ENCODE measurements around the gene REG4.
"Not testable (repeated sequence)": the region's sequence is repeated elsewhere in the genome, so short reads cannot be mapped to it uniquely, and the experiment has no call there.

Gene REG4

GRCh38 chr1:119797606-119798005 lies 13.7 kb downstream of the REG4 start:
- no peaks in the 10 kb centered on the region for H3K36me3 Mint-ChIP-seq (ENCODE audit: low read depth)
- H3K27ac Mint-ChIP-seq = no peak overlapping the region
- H3K4me3 Mint-ChIP-seq = no peak overlapping the region
- no peaks in the 10 kb centered on the region for H3K9me3 Mint-ChIP-seq
- no peaks in the 10 kb centered on the region for H3K27me3 Mint-ChIP-seq
- H3K4me1 Mint-ChIP-seq (ENCODE audit: low read depth) = peaks cover 5% of the 10 kb centered on the region
- intact Hi-C loops (cut with micrococcal nuclease) = no loop called here

- Mint-ChIP-seq H3K4me1 (ENCODE audit: low read depth) (peaks cover 5% of the 10 kb centered on the region), H3K36me3 (ENCODE audit: low read depth) (no peaks in the 10 kb centered on the region), H3K4me3 (no peak overlapping the region), H3K9me3 (no peaks in the 10 kb centered on the region), H3K27ac (no peak overlapping the region), H3K27me3 (no peaks in the 10 kb centered on the region)
- intact Hi-C loops (cut with micrococcal nuclease) = no loop called here
Measured at GRCh38 chr1:119797162-119797561, 14.1 kb downstream of the REG4 start.

DNA sequence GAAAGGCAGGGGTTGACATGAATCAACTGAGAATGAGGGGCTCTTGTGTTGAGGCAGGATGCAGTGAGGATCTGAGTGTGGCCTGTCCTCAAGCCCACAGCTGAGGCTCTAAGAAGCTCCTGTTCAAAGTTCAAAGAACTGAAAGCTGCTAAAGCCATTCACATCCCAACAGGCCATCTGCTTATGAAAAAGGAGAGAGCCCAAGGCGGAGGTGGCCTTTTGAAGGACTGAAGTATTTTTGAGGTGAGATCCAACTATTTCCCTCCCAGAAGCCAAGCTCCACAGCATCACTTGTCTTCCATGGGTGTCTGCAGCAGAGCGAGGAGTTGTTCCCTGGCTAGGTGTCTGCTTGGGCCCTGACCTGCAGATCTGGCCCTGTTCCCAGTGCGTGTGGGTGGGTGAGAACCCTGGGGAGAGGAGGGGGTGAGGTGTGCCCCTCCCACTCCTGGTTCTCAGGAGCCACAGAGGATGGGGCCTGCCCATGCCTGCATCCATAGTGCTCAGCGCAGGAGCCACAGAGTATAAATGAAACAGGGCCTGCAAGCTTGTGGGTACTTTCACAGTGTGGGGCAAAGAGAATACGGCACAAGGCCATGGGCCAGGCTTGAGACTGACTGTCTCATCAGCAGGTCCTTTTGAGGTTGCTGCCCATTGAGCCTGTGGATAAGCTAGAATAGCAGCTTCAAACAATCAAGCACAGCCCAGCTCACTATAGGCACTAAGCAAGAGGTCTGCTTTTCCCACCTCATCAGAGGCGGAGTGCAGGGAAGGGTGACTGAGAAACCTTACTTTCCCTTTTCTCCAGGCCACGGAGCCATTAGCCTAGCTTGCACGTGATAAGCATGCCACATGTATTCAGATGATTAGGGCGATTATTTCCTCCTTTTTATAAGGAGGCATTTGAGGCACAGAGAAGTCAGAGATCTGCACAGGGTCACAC lies 15.7 kb downstream of the REG4 start:
- intact Hi-C loops (cut with micrococcal nuclease) = no loop called here
- H3K27ac Mint-ChIP-seq = no peak overlapping the region
- peaks cover 5% of the 10 kb centered on the region for H3K4me1 Mint-ChIP-seq (ENCODE audit: low read depth)
- H3K9me3 Mint-ChIP-seq = no peaks in the 10 kb centered on the region
- H3K27me3 Mint-ChIP-seq = no peaks in the 10 kb centered on the region
- H3K36me3 Mint-ChIP-seq (ENCODE audit: low read depth) = no peaks in the 10 kb centered on the region
- H3K4me3 Mint-ChIP-seq = no peak overlapping the region

GRCh38 chr1:119794876-119795240 lies 16.4 kb downstream of the REG4 start:
- H3K4me3 Mint-ChIP-seq = no peak overlapping the region
- H3K27ac Mint-ChIP-seq = no peak overlapping the region
- no peaks in the 10 kb centered on the region for H3K9me3 Mint-ChIP-seq
- no peaks in the 10 kb centered on the region for H3K27me3 Mint-ChIP-seq
- peaks cover 5% of the 10 kb centered on the region for H3K4me1 Mint-ChIP-seq (ENCODE audit: low read depth)
- intact Hi-C loops (cut with micrococcal nuclease) = no loop called here
- H3K36me3 Mint-ChIP-seq (ENCODE audit: low read depth) = no peaks in the 10 kb centered on the region

DNA sequence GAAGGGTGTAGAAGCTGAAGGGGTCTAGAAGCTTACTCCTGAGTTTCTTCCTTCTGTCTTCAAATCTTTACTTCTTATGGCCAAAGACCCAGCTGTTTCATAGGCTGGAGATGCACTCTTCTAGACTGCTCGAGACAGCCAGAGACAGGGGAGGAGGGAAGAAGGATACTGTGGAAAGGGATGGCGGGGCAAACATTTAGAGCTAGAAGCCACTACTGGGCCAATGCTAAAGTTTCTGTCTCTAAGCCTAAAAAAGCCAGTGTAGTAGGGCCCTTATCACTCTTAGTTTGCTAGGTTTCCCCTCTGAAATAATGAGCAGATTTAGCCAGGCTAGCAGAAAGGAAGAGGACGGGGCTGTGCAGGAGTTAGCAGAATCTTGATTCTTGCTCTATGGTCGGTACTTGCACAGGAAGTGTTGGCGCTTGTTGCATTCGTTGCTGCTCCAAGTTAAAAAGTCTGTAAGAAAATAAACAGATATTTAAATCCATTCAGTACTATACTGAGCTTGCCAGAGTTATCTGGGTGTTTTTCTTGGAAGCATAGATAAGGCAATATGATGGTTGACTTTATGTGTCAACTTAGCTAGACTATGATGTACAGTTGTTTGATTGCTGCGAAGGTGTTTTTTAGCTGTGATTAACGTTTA lies 16.9 kb downstream of the REG4 start:
- intact Hi-C loops (cut with micrococcal nuclease) = no loop called here
- H3K36me3 Mint-ChIP-seq (ENCODE audit: low read depth) = no peaks in the 10 kb centered on the region
- no peak overlapping the region for H3K4me3 Mint-ChIP-seq
- peaks cover 5% of the 10 kb centered on the region for H3K4me1 Mint-ChIP-seq (ENCODE audit: low read depth)
- no peaks in the 10 kb centered on the region for H3K9me3 Mint-ChIP-seq
- H3K27ac Mint-ChIP-seq = no peak overlapping the region
- no peaks in the 10 kb centered on the region for H3K27me3 Mint-ChIP-seq

DNA sequence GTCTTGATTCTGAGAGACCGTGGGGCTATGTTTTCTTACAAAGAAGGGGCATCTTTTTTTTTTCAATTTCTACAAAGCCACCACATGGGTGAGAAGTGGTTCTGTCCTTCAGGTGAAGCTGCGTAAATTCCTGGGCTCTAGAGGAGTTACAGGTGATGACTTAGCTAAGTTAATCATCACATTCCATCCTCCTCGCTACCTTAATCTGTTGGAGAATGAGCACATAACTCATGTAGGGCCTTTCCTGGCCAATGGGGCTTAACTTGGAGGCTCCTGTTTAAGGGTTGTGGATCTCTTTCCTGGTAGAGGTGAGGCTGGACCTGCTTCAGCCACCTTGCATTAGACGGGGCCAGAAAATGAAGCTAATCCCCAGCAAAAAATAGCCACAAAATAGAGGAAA lies 19.9 kb downstream of the REG4 start:
- intact Hi-C loops (cut with micrococcal nuclease) = no loop called here
- Mint-ChIP-seq H3K27me3 (no peaks in the 10 kb centered on the region), H3K27ac (no peak overlapping the region), H3K36me3 (ENCODE audit: low read depth) (no peaks in the 10 kb centered on the region), H3K4me3 (no peak overlapping the region), H3K4me1 (ENCODE audit: low read depth) (peaks cover 16% of the 10 kb centered on the region), H3K9me3 (no peaks in the 10 kb centered on the region)

GRCh38 chr1:119790451-119791198 lies 20.6 kb downstream of the REG4 start:
- H3K27me3 Mint-ChIP-seq = no peaks in the 10 kb centered on the region
- H3K9me3 Mint-ChIP-seq = no peaks in the 10 kb centered on the region
- peaks cover 24% of the 10 kb centered on the region for H3K4me1 Mint-ChIP-seq (ENCODE audit: low read depth)
- H3K36me3 Mint-ChIP-seq (ENCODE audit: low read depth) = no peaks in the 10 kb centered on the region
- intact Hi-C loops (cut with micrococcal nuclease) = no loop called here
- no peak overlapping the region for H3K4me3 Mint-ChIP-seq
- H3K27ac Mint-ChIP-seq = no peak overlapping the region

DNA sequence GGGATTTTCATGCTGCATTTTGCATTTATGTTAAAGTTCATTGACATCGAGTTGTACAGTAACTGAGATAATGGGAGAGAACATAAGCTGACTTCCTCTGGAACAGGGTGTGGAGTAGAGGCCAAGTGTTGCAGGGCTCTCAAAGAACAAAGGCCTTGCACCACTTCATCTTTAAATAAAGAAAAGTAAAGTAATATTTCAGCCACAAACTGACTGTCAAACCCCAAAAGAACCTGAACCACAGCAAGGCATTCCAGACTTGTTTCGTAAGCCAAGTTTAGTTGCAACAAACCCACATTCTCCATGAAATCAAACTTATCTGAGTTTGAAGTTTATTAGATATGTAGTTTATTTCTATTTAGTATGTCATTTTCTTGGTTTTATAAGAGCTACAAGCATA lies 23.5 kb downstream of the REG4 start:
- peaks cover 46% of the 10 kb centered on the region for H3K4me1 Mint-ChIP-seq (ENCODE audit: low read depth)
- intact Hi-C loops (cut with micrococcal nuclease) = loop anchor here (1.0 kb wide), 1 partner anchor 43 kb away; no protein-coding TSS in a partner anchor
- no peaks in the 10 kb centered on the region for H3K27me3 Mint-ChIP-seq
- no peak overlapping the region for H3K4me3 Mint-ChIP-seq
- no peaks in the 10 kb centered on the region for H3K36me3 Mint-ChIP-seq (ENCODE audit: low read depth)
- H3K9me3 Mint-ChIP-seq = no peaks in the 10 kb centered on the region
- no peak overlapping the region for H3K27ac Mint-ChIP-seq

DNA sequence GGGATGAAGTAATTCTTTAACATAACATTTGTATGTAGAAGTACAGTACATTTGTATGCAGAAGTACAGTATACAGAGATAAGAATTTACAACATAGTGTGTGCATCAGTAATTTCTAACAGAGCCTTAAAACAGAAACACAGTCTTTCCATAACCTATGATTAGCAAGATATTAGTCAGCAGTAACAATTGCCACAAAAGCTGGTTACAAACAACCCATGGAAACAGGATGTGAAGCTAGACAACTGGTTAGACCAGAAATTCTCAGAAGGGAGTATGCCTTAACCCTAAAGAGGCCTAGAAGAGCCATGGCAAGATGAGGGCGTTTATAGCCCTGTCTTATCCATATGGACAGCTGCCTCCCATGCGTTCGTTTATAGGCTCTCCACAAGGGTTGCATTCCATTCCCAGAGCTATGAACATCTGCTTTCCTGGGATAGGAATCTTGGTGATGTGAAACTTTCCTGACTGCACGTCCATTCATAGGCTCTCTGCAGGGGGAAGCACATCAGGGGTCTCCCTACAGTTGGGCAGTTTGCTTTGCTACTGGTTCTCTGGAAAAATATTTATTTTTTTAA lies 24.7 kb downstream of the REG4 start:
- Mint-ChIP-seq H3K27ac (peak overlapping the region; percentile 68), H3K4me1 (ENCODE audit: low read depth) (peaks cover 53% of the 10 kb centered on the region)
- not testable (repeated sequence) for H3K4me3 Mint-ChIP-seq; H3K27me3 Mint-ChIP-seq; H3K9me3 Mint-ChIP-seq; H3K36me3 Mint-ChIP-seq (ENCODE audit: low read depth)
- intact Hi-C loops (cut with micrococcal nuclease) = loop anchor here (1.0 kb wide), 1 partner anchor 42 kb away; no protein-coding TSS in a partner anchor

GRCh38 chr1:119786046-119786445 lies 25.2 kb downstream of the REG4 start:
- H3K36me3 Mint-ChIP-seq (ENCODE audit: low read depth); H3K4me3 Mint-ChIP-seq; intact Hi-C loops (cut with micrococcal nuclease); H3K9me3 Mint-ChIP-seq; H3K27me3 Mint-ChIP-seq: not testable (repeated sequence)
- Mint-ChIP-seq H3K4me1 (ENCODE audit: low read depth) (peaks cover 53% of the 10 kb centered on the region), H3K27ac (peak overlapping the region; percentile 68)

DNA sequence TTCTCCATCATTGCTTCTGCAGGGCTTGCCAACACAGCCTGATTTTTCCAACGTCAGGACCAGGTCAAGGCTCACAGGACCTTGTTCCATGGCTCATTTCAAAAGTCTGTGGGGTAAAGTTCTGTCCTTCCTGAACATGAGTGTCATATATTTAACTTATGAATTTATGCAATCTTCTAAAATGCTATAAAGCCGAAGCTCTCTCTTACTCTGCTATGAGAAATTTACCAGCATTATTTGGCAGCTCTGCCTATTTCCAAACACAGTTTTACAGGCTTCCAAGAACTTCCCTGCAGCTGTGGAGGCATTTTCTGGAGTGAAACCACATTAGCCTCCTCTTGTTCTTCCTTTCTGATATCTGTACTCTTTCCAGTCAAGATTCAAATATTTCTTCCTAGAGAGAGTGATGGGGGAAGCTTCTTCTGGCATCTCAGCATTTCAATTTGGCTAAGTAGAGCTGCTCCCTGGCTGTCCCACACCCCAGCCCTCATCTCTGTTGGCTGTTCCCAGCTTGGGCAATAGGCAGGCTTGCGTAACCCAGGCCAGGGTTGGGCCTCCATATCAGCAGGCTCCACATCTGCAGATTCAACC lies 27.0 kb downstream of the REG4 start:
- Mint-ChIP-seq H3K27ac (peak overlapping the region; percentile 29), H3K4me1 (ENCODE audit: low read depth) (peaks cover 53% of the 10 kb centered on the region), H3K36me3 (ENCODE audit: low read depth) (no peaks in the 10 kb centered on the region), H3K4me3 (no peak overlapping the region), H3K9me3 (no peaks in the 10 kb centered on the region), H3K27me3 (no peaks in the 10 kb centered on the region)
- intact Hi-C loops (cut with micrococcal nuclease) = no loop called here

GRCh38 chr1:119783354-119784185 lies 27.7 kb downstream of the REG4 start:
- Mint-ChIP-seq H3K27me3 (no peaks in the 10 kb centered on the region), H3K36me3 (ENCODE audit: low read depth) (no peaks in the 10 kb centered on the region), H3K27ac (peak overlapping the region; percentile 29), H3K4me1 (ENCODE audit: low read depth) (peaks cover 53% of the 10 kb centered on the region), H3K9me3 (no peaks in the 10 kb centered on the region), H3K4me3 (no peak overlapping the region)
- intact Hi-C loops (cut with micrococcal nuclease) = no loop called here

All from dendritic cell treated with granulocyte-macrophage colony-stimulating factor and Interleukin-4, amounts not matched to agents 40 ng/mL and 50 ng/mL, for 4 days (primary cell).